RWPE1 (cell line): ENCODE measurements around the gene CD34.
"Not testable (repeated sequence)": the region's sequence is repeated elsewhere in the genome, so short reads cannot be mapped to it uniquely, and the experiment has no call there.

Experiments used
- CTCF ChIA-PET: fragments of 350-600 bp; sonication (Branson Sonifier 250); formaldehyde crosslinking; extraction: SDS; loops from one replicate; lab custom pipeline; 2021; lab: Yijun Ruan, JAX
- POLR2A ChIA-PET: fragments of 400-600 bp; formaldehyde crosslinking; extraction: SDS; loops from one replicate; lab custom pipeline; 2020; ENCODE audit warnings: antibody characterized with exemption; ENCODE audit not compliant: low non-redundant PET; lab: Yijun Ruan, JAX
- DNase-seq: peaks from one replicate; pipeline ENCODE4 v3.0.0; 2012; ENCODE audit warnings: low spot score
- H3K27ac ChIP-seq: fragments of 450-650 bp; 2 replicates; pipeline ENCODE4 v1.5.1; 2017
- CTCF ChIP-seq: fragments of 450-650 bp; conservative IDR thresholded peaks from 2 replicates; pipeline ENCODE4 v1.5.1; 2017; ENCODE audit warnings: low read depth, mild to moderate bottlenecking

CD34 gene

GRCh38 chr1:207935166-207935583, 24.2 kb upstream of the CD34 start:
- H3K27ac ChIP-seq: no peak overlapping the region
- DNase-seq: no peak
- no peak for TF ChIP-seq CTCF
- ChIA-PET POLR2A (no interaction called here), CTCF (interaction anchor here (0.5 to 0.6 kb wide), 3 partner anchors 10 to 73 kb away, joined by 3 read pairs; no protein-coding TSS in a partner anchor)

GRCh38 chr1:207933205-207933800, 22.4 kb upstream of the CD34 start:
- POLR2A ChIA-PET: no interaction called here
- CTCF ChIA-PET: interaction anchor here (0.7 kb wide), 1 partner anchor 845 kb away, joined by 3 read pairs; no protein-coding TSS in a partner anchor
- no peak for TF ChIP-seq CTCF
- no peak for DNase-seq
- no peak overlapping the region for H3K27ac ChIP-seq

DNA sequence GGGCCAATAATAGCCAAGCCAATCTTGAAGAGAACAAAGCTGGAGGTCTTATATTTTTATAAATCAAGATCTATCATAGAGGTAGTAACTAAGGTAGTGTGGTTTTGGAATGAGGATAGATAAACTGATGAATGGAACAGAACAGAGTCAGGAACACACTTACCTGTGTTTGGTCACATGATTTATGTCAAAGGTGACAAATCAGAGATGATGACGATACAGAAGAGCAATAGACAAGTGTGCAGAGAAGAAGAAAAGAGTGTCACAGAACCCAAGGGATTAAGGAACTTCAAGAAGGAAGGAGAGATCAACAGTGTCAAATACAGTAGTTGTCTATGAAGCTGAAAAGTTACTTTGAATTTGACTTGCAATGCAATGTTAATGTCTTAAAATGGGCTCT, 16.1 kb upstream of the CD34 start:
- POLR2A ChIA-PET: no interaction called here
- CTCF ChIA-PET: no interaction called here
- DNase-seq: no peak
- TF ChIP-seq CTCF: no peak
- H3K27ac ChIP-seq: no peak overlapping the region

DNA sequence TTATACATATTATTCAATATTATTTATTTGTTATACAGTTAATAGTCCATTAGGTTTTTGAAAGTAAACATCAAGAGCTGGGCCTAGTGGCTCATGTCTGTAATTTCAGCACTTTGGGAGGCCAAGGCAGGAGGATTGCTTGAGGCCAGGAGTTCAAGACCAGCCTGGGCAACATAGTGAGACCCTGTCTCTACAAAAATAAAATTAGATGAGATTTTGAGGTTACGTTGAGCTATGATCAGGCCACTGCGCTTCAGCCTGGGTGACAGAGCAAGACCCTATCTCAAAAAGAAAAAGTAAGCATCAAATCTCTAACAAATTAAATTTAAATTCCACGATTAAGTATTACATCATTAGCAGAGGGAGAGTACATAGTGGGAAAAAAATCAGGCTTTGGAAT, 15.0 kb upstream of the CD34 start:
- H3K27ac ChIP-seq, DNase-seq, POLR2A ChIA-PET: not testable (repeated sequence)
- CTCF ChIA-PET: interaction anchor here (0.6 kb wide), 2 partner anchors 72 to 77 kb away, joined by 3 read pairs; no protein-coding TSS in a partner anchor

DNA sequence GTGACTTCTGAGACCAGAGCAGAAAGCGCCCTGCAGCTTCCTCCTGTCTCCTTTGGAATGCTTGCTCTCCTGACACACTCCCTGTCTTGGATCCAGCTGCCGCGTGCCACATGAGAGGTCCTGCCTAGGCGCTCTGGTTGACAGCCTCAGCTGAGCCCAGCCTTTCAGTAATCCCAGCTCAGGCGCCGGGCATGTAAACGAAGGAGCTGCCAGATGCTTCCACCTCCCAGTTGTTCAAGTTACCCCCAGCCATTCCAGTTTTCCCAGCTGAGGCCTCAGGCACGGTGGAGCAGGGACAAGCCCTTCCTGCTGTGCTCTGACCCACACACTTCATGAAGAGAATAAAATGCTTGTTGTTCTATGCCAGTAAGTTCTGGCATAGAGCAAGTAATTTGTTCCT, 14.3 kb upstream of the CD34 start:
- POLR2A ChIA-PET: no interaction called here
- CTCF ChIA-PET: interaction anchor here (0.6 kb wide), 2 partner anchors 72 to 78 kb away, joined by 3 read pairs; no protein-coding TSS in a partner anchor
- TF ChIP-seq CTCF: no peak
- DNase-seq: no peak
- H3K27ac ChIP-seq: no peak overlapping the region

DNA sequence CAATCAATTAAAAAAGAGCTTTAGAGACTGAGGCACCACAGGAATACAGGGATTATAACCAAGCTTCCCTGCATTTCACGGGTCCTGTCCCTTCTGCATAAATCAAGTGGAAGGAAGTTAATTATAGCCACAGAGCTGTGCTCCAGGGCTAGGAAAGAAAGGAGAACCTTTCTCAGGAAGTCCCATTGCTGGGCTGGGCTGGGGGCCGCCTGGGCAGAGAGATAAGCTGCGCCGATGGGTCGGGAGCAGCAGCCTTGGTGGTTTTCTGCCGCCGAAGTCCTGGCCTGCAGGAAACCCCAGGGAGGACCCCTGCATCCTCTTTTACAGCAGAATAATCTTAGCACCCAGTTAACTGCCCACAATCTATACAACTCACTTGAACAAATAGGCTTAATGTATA, 12.6 kb upstream of the CD34 start:
- ChIA-PET POLR2A (no interaction called here), CTCF (no interaction called here)
- no peak for DNase-seq
- H3K27ac ChIP-seq: no peak overlapping the region
- TF ChIP-seq CTCF: no peak

- ChIA-PET CTCF (interaction anchor here (1.4 kb wide), 1 partner anchor 40 kb away, joined by 5 read pairs; no protein-coding TSS in a partner anchor), POLR2A (no interaction called here)
- DNase-seq: no peak
- no peak overlapping the region for H3K27ac ChIP-seq
- TF ChIP-seq CTCF: no peak
Observed at GRCh38 chr1:207923121-207923520, 12.2 kb upstream of the CD34 start.
